Fibroblast of mammary gland (primary cell): ENCODE results near the gene RAC2.

Source experiments
- DNase-seq: peaks from one replicate; pipeline ENCODE4 v3.0.0-alpha.2; 2010; ENCODE audit warnings: low read depth
- H3K4me3 ChIP-seq: 2 replicates; pipeline ENCODE4 v1.5.1; 2011; ENCODE audit warnings: low read depth, mild to moderate bottlenecking, low read length, moderate library complexity; ENCODE audit not compliant: control insufficient read depth
- CTCF ChIP-seq: conservative IDR thresholded peaks from 2 replicates; pipeline ENCODE4 v1.5.1; 2011; ENCODE audit warnings: low read depth, low read length, inconsistent platforms; ENCODE audit not compliant: control insufficient read depth, insufficient read depth

The RAC2 gene

DNA sequence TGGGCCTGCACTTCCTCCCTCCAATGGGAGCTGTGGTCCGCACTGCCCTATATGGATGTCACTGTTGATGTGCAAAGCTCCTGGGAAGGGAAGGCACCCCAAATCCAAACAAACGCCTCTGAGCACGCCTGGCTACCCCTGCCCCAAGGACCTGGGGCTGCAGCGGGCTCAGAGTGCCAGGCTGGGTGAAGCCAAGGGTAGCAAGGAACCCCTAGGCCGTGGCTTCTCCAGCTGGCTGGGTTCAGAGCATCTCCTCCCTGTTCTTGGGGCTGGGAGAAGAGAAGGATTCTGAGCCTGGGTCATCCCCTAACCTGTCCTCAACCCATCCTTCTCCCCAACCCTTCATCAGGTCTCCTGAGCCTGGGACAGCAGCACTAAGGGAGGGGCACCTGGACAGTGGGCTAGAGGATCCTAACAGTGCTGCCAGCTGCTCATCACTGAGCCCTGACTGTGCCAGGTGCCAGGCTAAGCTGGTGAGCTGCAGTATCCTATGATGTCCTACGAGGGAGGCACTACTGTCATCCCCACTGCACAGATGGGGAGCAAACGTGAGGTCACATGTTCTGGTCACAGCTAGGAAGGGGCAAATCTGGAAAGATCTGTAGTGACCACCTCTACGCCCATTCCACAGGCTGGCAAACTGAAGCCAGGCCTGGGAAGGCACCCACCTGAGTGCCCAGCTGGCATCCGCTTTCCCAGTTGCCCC lies 34.8 kb downstream of the RAC2 start:
- no peak for DNase-seq
- no peak for TF ChIP-seq CTCF

DNA sequence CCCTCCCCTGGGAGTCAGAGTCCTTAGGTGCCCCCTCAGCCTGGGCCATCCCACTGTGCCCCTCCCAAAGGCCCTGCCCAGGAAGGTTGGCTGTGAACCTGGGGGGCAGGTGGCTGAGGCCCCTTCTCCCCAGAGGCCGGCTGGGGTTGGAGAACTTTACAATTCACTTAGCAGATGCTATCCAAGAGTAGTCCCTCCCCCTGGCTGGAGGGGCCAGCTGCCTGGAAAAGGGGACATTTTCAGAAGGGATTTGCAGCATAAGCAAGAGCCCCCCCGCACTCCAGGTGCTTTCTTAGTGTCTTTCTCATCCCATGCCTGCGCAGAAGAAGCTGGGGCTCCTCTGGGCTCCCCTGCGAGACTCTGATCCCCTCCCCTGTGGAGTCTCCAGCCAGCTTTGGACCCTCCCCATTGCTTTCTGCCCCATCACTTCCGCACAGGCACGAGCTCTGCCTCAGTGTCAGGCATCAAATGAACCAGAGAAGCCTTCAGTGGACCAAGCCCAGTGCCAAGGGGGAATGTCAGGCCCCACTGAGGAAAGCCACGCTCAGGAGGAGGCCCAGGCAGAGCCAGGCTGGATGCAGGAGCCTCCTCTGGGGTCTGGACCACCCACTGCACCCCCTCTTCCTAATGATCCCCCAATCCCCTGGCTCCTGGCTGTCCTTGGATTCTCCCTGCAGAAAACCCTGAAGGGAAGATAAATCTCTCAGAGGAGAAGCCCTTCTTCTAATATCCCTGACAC lies 35.5 kb downstream of the RAC2 start:
- TF ChIP-seq CTCF, result no peak
- H3K4me3 ChIP-seq, result no peak overlapping the region
- DNase-seq, result no peak

More for the DNA sequence above, 34.8 kb downstream of the RAC2 start:
- H3K4me3 ChIP-seq, result no peak overlapping the region

GRCh38 chr22:37207981-37208380 lies 36.1 kb downstream of the RAC2 start:
- H3K4me3 ChIP-seq, result no peak overlapping the region
- no peak for TF ChIP-seq CTCF
- DNase-seq, result no peak

DNA sequence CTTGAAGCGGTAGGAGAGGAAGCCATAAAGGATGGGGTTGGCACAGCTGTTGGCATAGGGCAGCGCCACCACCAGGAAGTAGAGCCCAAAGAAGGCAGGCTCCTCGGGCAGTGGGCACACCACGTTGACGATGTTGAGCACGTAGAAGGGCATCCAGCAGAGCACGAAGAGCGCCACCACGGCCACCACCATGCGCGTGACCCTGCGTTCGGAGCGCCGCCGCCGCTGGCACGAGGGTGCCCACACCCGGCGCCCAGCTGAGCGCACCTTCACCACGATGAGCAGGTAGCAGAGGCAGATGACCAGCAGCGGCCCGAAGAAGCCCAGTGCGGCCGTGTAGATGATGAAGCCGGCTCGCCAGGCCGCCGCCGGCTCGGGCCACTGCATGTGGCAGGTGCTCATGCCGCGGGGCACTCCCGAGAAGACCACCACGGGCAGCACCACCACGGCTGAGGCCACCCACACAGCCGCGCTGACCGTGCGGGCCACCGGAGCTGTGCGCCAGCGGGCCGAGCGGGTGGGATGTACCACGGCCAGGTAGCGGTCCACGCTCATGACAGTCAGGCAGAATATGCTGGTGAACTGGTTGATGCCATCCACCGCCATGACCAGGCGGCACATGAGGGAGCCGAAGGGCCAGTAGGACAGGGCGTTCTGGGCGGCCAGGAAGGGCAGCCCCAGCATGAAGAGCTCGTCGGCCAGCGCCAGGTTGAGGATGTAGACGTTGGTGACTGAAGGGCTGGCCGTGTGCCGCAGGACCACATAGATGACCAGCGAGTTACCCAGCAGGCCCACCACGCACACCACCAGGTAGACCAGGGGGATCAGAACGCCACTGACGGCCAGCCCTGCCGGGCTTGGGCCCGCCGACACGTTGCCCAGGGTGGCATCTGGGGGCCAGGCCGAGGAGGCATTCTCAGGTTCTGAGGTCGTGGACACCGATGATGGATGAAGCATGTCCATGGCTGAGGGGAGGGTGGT lies 36.9 kb downstream of the RAC2 start:
- no peak overlapping the region for H3K4me3 ChIP-seq
- DNase-seq, result no peak
- TF ChIP-seq CTCF, result no peak

DNA sequence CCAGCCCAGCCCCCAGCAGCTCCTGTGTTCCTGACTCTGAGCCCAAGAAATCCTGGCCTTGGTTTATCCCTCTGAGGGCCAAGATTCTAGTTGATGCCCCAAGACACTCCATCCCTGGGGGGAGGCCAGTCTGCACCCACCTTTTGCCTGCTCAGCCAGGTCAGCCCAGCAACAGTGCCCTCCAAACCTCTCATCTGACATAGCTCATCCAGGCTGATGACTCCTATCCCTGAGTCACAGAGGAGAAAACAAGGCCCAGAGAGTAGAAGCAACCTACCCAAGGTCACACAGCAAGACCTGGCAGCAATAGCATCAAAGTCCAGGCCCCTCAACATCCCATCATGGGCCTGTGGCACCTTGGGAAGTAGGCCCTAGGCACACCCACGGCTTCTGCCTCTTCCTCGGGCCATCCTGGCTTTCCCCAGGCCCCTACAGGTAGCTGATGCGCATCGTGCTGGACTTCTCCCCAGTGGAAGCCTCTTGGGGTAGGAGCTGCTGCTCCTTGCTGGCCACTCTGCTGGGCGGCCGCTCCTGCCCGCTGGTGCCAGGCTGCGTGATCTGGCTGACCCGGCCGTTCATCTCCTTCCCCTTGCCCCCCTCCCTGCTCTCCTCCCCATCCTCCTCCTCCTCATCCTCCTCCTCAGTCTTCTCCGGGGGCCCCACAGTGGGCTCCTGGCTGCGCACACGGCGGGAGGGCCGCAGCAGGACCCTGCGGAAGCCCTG lies 37.8 kb downstream of the RAC2 start:
- no peak overlapping the region for H3K4me3 ChIP-seq
- no peak for TF ChIP-seq CTCF
- no peak for DNase-seq

DNA sequence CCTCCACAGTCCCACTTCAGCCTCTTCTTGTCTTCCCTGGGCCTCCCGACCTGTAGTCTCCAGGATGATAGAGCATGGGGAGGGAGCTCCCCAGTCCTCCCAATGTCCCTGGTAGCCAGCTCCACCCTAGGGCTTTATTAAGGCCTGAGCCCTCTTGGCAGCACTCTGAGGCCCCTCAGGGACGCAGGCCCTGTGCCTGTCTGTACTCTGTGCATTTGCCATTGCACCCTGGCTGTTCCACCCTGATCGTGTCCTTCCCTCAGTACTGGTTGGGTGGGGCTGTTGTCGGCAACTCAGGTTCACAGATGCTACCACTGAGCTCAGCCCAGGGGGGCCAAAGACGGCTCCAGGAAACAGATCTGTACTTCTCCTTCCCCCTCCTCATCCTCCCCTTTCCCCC lies 39.0 kb downstream of the RAC2 start:
- DNase-seq, result no peak
- H3K4me3 ChIP-seq, result no peak overlapping the region
- TF ChIP-seq CTCF, result no peak
